HEK293 (cell line): Measurements from ENCODE around the gene MRPL9.
A peak's percentile ranks its signal among the peaks of the same experiment; 100 is the strongest.

ENCODE experiments used
- CTCF ChIA-PET: fragments of 350-600 bp; formaldehyde crosslinking; extraction: SDS; loops from one replicate; lab custom pipeline; 2021; ENCODE audit warnings: antibody characterized with exemption; lab: Yijun Ruan, JAX
- POLR2A ChIA-PET: fragments of 300-600 bp; formaldehyde crosslinking; extraction: SDS; loops from one replicate; lab custom pipeline; 2020; ENCODE audit warnings: antibody characterized with exemption, inconsistent platforms; lab: Yijun Ruan, JAX
- H3K27ac ChIP-seq: fragments of 200-500 bp; sonication (Bioruptor generic); 2 replicates; pipeline ENCODE4 v1.5.1; 2014; ENCODE audit warnings: low read depth, low read length, control low read depth, inconsistent platforms; ENCODE audit errors: extremely low read depth
- H3K36me3 ChIP-seq, 2 experiments: fragments of 200-500 bp in 1 of 2; sonication (Bioruptor generic) in 1 of 2; 1 replicate in 1 of 2; 2 replicates in 1 of 2; pipeline ENCODE4 v1.5.1; 2014 to 2017; ENCODE audit warnings: inconsistent platforms in 2 of 2, low read length in 2 of 2; ENCODE audit not compliant: control insufficient read depth in 2 of 2, insufficient read depth in 1 of 2
- H3K4me1 ChIP-seq: fragments of 200-500 bp; sonication (Bioruptor generic); 2 replicates; pipeline ENCODE4 v1.5.1; 2014; ENCODE audit warnings: mild to moderate bottlenecking, low read length, inconsistent platforms; ENCODE audit not compliant: control insufficient read depth, insufficient read depth
- H3K4me3 ChIP-seq: 2 replicates; pipeline ENCODE4 v1.5.1; 2011; ENCODE audit warnings: low read depth, mild to moderate bottlenecking, control low read depth, low read length, moderate library complexity
- H3K9me3 ChIP-seq: fragments of 200-500 bp; sonication (Bioruptor generic); 2 replicates; pipeline ENCODE4 v1.5.1; 2014; ENCODE audit warnings: low read depth, low read length, inconsistent platforms; ENCODE audit not compliant: control insufficient read depth, insufficient read depth
- FEZF1 ChIP-seq: fragments of 450-650 bp; formaldehyde crosslinking; IDR thresholded peaks from 2 replicates; pipeline ENCODE4 v1.5.1; 2016; ENCODE audit warnings: missing biosample characterization, missing genetic modification characterization
- GLIS1 ChIP-seq: fragments of 450-650 bp; formaldehyde crosslinking; IDR thresholded peaks from 2 replicates; pipeline ENCODE4 v1.5.1; 2016; ENCODE audit warnings: missing biosample characterization, missing genetic modification characterization
- GLIS2 ChIP-seq: fragments of 450-650 bp; formaldehyde crosslinking; IDR thresholded peaks from 2 replicates; pipeline ENCODE4 v1.5.1; 2016; ENCODE audit warnings: missing biosample characterization, missing genetic modification characterization
- HOXA7 ChIP-seq: sonication (generic); formaldehyde crosslinking; IDR thresholded peaks from 2 replicates; pipeline ENCODE4 v1.8.1; 2022; ENCODE audit warnings: missing genetic modification reagents, borderline replicate concordance
- MYNN ChIP-seq: fragments of 450-650 bp; formaldehyde crosslinking; IDR thresholded peaks from 2 replicates; pipeline ENCODE4 v1.5.1; 2016; ENCODE audit warnings: missing biosample characterization, missing genetic modification characterization, borderline replicate concordance
- PRDM6 ChIP-seq: fragments of 450-650 bp; formaldehyde crosslinking; IDR thresholded peaks from 2 replicates; pipeline ENCODE4 v1.5.1; 2017; ENCODE audit warnings: missing biosample characterization, missing genetic modification characterization
- SP3 ChIP-seq: fragments of 450-650 bp; formaldehyde crosslinking; IDR thresholded peaks from 2 replicates; pipeline ENCODE4 v1.5.1; 2016; ENCODE audit warnings: missing biosample characterization, missing genetic modification characterization
- ZBTB1 ChIP-seq: fragments of 450-650 bp; formaldehyde crosslinking; IDR thresholded peaks from 2 replicates; pipeline ENCODE4 v1.5.1; 2016; ENCODE audit warnings: missing biosample characterization, missing genetic modification characterization
- ZBTB10 ChIP-seq: fragments of 450-650 bp; formaldehyde crosslinking; IDR thresholded peaks from 2 replicates; pipeline ENCODE4 v1.5.1; 2016; ENCODE audit warnings: missing biosample characterization, missing genetic modification characterization
- ZBTB44 ChIP-seq: fragments of 450-650 bp; IDR thresholded peaks from 2 replicates; pipeline ENCODE4 v1.5.1; 2018; ENCODE audit warnings: missing biosample characterization, mild to moderate bottlenecking, missing genetic modification characterization
- ZBTB48 ChIP-seq: fragments of 450-650 bp; formaldehyde crosslinking; IDR thresholded peaks from 2 replicates; pipeline ENCODE4 v1.5.1; 2016; ENCODE audit warnings: missing biosample characterization, missing genetic modification characterization
- ZFP37 ChIP-seq: fragments of 450-650 bp; formaldehyde crosslinking; IDR thresholded peaks from 2 replicates; pipeline ENCODE4 v1.5.1; 2016; ENCODE audit warnings: missing biosample characterization, missing genetic modification characterization
- ZNF146 ChIP-seq: fragments of 450-650 bp; formaldehyde crosslinking; IDR thresholded peaks from 2 replicates; pipeline ENCODE4 v1.5.1; 2016; ENCODE audit warnings: missing biosample characterization, missing genetic modification characterization
- ZNF214 ChIP-seq: fragments of 450-650 bp; formaldehyde crosslinking; IDR thresholded peaks from 2 replicates; pipeline ENCODE4 v1.5.1; 2017; ENCODE audit warnings: missing biosample characterization, mild to moderate bottlenecking, missing genetic modification characterization, borderline replicate concordance
- ZNF311 ChIP-seq: fragments of 450-650 bp; formaldehyde crosslinking; IDR thresholded peaks from 2 replicates; pipeline ENCODE4 v1.5.1; 2017; ENCODE audit warnings: missing biosample characterization, missing genetic modification characterization, borderline replicate concordance
- ZNF366 ChIP-seq: fragments of 450-650 bp; formaldehyde crosslinking; conservative IDR thresholded peaks from 2 replicates; pipeline ENCODE4 v1.5.1; 2016; ENCODE audit warnings: missing biosample characterization, missing genetic modification characterization
- ZNF530 ChIP-seq: fragments of 450-650 bp; formaldehyde crosslinking; IDR thresholded peaks from 2 replicates; pipeline ENCODE4 v1.5.1; 2016; ENCODE audit warnings: low read depth, missing biosample characterization, missing genetic modification characterization
- ZNF580 ChIP-seq: fragments of 450-650 bp; formaldehyde crosslinking; IDR thresholded peaks from 2 replicates; pipeline ENCODE4 v1.5.1; 2016; ENCODE audit warnings: missing biosample characterization, missing genetic modification characterization
- ZNF692 ChIP-seq: fragments of 450-650 bp; formaldehyde crosslinking; IDR thresholded peaks from 2 replicates; pipeline ENCODE4 v1.5.1; 2016; ENCODE audit warnings: missing biosample characterization, missing genetic modification characterization
- ZNF768 ChIP-seq: fragments of 450-650 bp; formaldehyde crosslinking; IDR thresholded peaks from 2 replicates; pipeline ENCODE4 v1.5.1; 2018; ENCODE audit warnings: missing biosample characterization, mild to moderate bottlenecking, missing genetic modification characterization
- ZNF785 ChIP-seq: fragments of 450-650 bp; formaldehyde crosslinking; IDR thresholded peaks from 2 replicates; pipeline ENCODE4 v1.5.1; 2016; ENCODE audit warnings: missing biosample characterization, missing genetic modification characterization
- ZNF843 ChIP-seq: fragments of 450-650 bp; formaldehyde crosslinking; IDR thresholded peaks from 2 replicates; pipeline ENCODE4 v1.5.1; 2016; ENCODE audit warnings: missing biosample characterization, missing genetic modification characterization

Gene MRPL9

GRCh38 chr1:151721788-151722510 is 41.3 kb downstream of the MRPL9 start:
- Histone ChIP-seq H3K27ac (no peak overlapping the region), H3K9me3 (no peaks in the 10 kb centered on the region), H3K4me3 (peak overlapping the region; percentile 26), H3K36me3 (no peaks in the 10 kb centered on the region), H3K4me1 (no peaks in the 10 kb centered on the region)
- POLR2A ChIA-PET: interaction anchor here (0.6 kb wide), 1 partner anchor 593 kb away, joined by 7 read pairs; no protein-coding TSS in a partner anchor
- TF ChIP-seq ZNF580 (tag by site-specific recombination): no peak
- no peak for TF ChIP-seq ZBTB48
- TF ChIP-seq PRDM6 (tag by site-specific recombination): no peak
- TF ChIP-seq ZNF843 (tag by site-specific recombination): no peak
- no peak for TF ChIP-seq ZNF768 (tag by site-specific recombination)
- no peak for TF ChIP-seq HOXA7
- TF ChIP-seq FEZF1 (tag by site-specific recombination): no peak
- no peak for TF ChIP-seq ZNF366
- TF ChIP-seq GLIS1: no peak
- TF ChIP-seq ZFP37: no peak
- CTCF ChIA-PET: interaction anchor here (0.5 to 1.6 kb wide), 4 partner anchors 13 to 128 kb away, joined by 3 to 11 read pairs (median 4); no protein-coding TSS in a partner anchor

GRCh38 chr1:151720974-151721787 is 42.1 kb downstream of the MRPL9 start, which contains the start of gene RIIAD1:
RIIAD1 (plus strand) TSS chr1:151721522; CDS start chr1:151721537, 15 bp downstream.
- TF ChIP-seq GLIS2 (no peak), SP3 (tag by site-specific recombination) (0 out of 2 replicates have a peak, but pooled peaks have one; percentile 11)
- H3K4me3 ChIP-seq: peak within 1 kb of the TSS; percentile 26
- H3K27ac ChIP-seq: no peak within 1 kb of the TSS
- no peaks in the 10 kb centered on the region for H3K9me3 ChIP-seq
- H3K4me1 ChIP-seq: no peaks in the 10 kb centered on the region
- H3K36me3 ChIP-seq: no peaks in the 10 kb centered on the region
- ChIA-PET POLR2A (no interaction called here), CTCF (interaction anchor here (0.5 to 1.6 kb wide), 4 partner anchors 10 to 128 kb away, joined by 3 to 11 read pairs (median 6); no protein-coding TSS in a partner anchor)

- H3K4me3 ChIP-seq: no peak overlapping the region
- H3K36me3 ChIP-seq: no peaks in the 10 kb centered on the region
- CTCF ChIA-PET: interaction anchor here (0.5 to 1.6 kb wide), 4 partner anchors 11 to 127 kb away, joined by 3 to 11 read pairs (median 6); no protein-coding TSS in a partner anchor
- POLR2A ChIA-PET: no interaction called here
- H3K4me1 ChIP-seq: no peaks in the 10 kb centered on the region
- no peak overlapping the region for H3K27ac ChIP-seq
- H3K9me3 ChIP-seq: no peaks in the 10 kb centered on the region
- TF ChIP-seq ZNF146 (no peak), ZNF530 (tag by site-specific recombination) (no peak), ZNF692 (no peak), ZNF311 (tag by site-specific recombination) (no peak), MYNN (no peak), FEZF1 (tag by site-specific recombination) (no peak), ZBTB1 (tag by site-specific recombination) (no peak), ZBTB10 (tag by site-specific recombination) (no peak), ZNF785 (tag by site-specific recombination) (no peak), ZNF214 (tag by site-specific recombination) (no peak), ZBTB44 (tag by site-specific recombination) (no peak)
Measured at GRCh38 chr1:151720554-151720953, 42.7 kb downstream of the MRPL9 start.
